SK-N-SH (cell line): ENCODE measurements around the gene CHMP6.

Experiments used
- CTCF ChIP-seq: fragments of 200-600 bp; sonication (generic); IDR thresholded peaks from 2 replicates; pipeline ENCODE4 v1.6.1; 2017; ENCODE audit warnings: antibody characterized with exemption, mild to moderate bottlenecking, moderate library complexity
- ELF1 ChIP-seq: IDR thresholded peaks from 2 replicates; pipeline ENCODE4 v1.4.0; 2012
- EP300 ChIP-seq, 2 experiments: IDR thresholded peaks; 2 replicates each; pipeline versions ENCODE4 v1.4.0 to v1.6.1; 2012; ENCODE audit warnings: borderline replicate concordance in 1 of 2, low read depth in 1 of 2, low read length in 1 of 2
- EZH2phosphoT487 ChIP-seq: fragments of 200-600 bp; sonication (generic); IDR thresholded peaks from 2 replicates; pipeline ENCODE4 v1.6.1; 2017; ENCODE audit warnings: low read depth, mixed run types, mild to moderate bottlenecking, antibody characterized with exemption, moderate library complexity, borderline replicate concordance
- GABPA ChIP-seq: IDR thresholded peaks from 2 replicates; pipeline ENCODE4 v1.4.0; 2012; ENCODE audit warnings: low read depth, mild to moderate bottlenecking
- SMC3 ChIP-seq: IDR thresholded peaks from 2 replicates; pipeline ENCODE4 v1.6.1; 2012; ENCODE audit warnings: low read depth, low read length, improper control_type of control experiment
- TF ChIP-seq, protein P1 (sequence below): IDR thresholded peaks from 2 replicates; pipeline ENCODE4 v1.6.1; 2012; ENCODE audit warnings: mild to moderate bottlenecking, low read depth, low read length, moderate library complexity
- TF ChIP-seq, protein P2 (sequence below): IDR thresholded peaks from 2 replicates; pipeline ENCODE4 v1.4.0; 2012; ENCODE audit warnings: low read depth

DNA sequence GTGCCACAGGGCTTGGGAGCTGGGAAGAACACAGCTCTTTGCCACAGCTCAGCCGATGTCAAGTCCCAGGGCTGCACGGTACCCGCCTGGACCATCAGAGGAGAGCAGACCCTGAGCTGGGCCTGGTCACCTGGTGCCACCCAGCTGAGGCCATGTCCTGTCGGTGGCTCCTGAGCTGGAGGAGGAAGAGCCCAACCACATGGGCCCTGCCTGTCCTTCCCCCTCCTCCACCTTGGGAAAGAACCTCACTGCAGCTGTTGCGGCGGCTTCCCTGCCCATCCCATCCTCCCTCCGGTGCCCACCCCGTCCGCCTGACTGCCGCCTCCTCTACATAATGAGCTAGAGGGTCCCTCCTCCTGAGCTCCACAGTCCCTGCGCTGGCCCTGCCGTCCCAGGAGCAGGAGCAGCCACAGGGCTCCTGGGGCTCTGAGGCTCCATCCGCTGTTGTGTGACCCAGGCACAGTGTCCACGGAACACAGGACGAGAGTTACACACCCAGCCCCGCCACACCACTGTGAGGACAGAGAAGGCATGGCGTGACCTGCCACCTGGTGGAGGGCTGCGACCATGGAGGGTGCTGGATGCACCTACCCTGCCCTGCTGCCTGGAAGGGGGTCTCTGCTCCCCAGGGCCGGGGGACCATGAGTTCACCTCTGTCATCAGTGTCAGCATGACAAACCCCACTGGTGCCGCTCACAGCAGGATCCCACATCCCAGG lies 21.4 kb upstream of the CHMP6 start:
- TF ChIP-seq CTCF = peak; percentile 58
- no peak for TF ChIP-seq EP300 (IDR thresholded peaks at IDR 0.05; ENCODE audit: borderline replicate concordance in 1 of 2, low read depth in 1 of 2, low read length in 1 of 2)
- TF ChIP-seq, protein P1, sequence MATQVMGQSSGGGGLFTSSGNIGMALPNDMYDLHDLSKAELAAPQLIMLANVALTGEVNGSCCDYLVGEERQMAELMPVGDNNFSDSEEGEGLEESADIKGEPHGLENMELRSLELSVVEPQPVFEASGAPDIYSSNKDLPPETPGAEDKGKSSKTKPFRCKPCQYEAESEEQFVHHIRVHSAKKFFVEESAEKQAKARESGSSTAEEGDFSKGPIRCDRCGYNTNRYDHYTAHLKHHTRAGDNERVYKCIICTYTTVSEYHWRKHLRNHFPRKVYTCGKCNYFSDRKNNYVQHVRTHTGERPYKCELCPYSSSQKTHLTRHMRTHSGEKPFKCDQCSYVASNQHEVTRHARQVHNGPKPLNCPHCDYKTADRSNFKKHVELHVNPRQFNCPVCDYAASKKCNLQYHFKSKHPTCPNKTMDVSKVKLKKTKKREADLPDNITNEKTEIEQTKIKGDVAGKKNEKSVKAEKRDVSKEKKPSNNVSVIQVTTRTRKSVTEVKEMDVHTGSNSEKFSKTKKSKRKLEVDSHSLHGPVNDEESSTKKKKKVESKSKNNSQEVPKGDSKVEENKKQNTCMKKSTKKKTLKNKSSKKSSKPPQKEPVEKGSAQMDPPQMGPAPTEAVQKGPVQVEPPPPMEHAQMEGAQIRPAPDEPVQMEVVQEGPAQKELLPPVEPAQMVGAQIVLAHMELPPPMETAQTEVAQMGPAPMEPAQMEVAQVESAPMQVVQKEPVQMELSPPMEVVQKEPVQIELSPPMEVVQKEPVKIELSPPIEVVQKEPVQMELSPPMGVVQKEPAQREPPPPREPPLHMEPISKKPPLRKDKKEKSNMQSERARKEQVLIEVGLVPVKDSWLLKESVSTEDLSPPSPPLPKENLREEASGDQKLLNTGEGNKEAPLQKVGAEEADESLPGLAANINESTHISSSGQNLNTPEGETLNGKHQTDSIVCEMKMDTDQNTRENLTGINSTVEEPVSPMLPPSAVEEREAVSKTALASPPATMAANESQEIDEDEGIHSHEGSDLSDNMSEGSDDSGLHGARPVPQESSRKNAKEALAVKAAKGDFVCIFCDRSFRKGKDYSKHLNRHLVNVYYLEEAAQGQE = no peak
- no peak for TF ChIP-seq GABPA
- no peak for TF ChIP-seq ELF1
- TF ChIP-seq, protein P2, sequence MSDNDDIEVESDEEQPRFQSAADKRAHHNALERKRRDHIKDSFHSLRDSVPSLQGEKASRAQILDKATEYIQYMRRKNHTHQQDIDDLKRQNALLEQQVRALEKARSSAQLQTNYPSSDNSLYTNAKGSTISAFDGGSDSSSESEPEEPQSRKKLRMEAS = no peak
- no peak for TF ChIP-seq EZH2phosphoT487
- TF ChIP-seq SMC3 = peak; percentile 53; the same call in 1 of the 2 replicates
